ENCODE measurements around the gene C9orf78.

DNA sequence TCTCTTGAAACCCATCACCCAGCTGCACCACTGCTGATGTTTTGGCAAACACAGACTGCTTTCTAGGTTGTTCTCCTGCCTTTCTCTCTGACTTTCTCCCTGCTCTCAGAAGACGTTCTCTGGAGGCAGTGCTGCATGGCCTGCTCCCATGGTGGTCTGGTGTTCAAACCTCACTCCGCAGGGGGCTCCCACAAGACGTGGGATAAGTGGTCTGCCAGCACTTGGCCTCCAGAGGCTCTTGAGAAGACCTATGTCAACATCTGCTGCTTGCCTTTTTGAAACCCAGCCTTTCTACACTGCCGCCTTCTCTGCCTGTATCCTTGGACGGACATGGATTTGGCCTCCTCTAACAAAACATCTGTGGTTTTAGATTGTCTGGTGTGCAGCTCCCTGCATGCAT lies 16.7 kb upstream of the C9orf78 start:
- TF ChIP-seq POLR2AphosphoS5 (IDR thresholded peaks at IDR 0.05; ENCODE audit: low read depth) (no peak), JUNB (IDR thresholded peaks at IDR 0.05; ENCODE audit: unreplicated experiment) (no peak), EZH2phosphoT487 (IDR thresholded peaks at IDR 0.05; ENCODE audit: unreplicated experiment) (no peak), CREB1 (CRISPR knock-in tag; IDR thresholded peaks at IDR 0.05; ENCODE audit: low read depth) (no peak), EZH2 (IDR thresholded peaks at IDR 0.05; ENCODE audit: low read depth, unreplicated experiment) (no peak), NANOG (IDR thresholded peaks at IDR 0.05; ENCODE audit: borderline replicate concordance) (no peak)
- TF ChIP-seq, protein P1, sequence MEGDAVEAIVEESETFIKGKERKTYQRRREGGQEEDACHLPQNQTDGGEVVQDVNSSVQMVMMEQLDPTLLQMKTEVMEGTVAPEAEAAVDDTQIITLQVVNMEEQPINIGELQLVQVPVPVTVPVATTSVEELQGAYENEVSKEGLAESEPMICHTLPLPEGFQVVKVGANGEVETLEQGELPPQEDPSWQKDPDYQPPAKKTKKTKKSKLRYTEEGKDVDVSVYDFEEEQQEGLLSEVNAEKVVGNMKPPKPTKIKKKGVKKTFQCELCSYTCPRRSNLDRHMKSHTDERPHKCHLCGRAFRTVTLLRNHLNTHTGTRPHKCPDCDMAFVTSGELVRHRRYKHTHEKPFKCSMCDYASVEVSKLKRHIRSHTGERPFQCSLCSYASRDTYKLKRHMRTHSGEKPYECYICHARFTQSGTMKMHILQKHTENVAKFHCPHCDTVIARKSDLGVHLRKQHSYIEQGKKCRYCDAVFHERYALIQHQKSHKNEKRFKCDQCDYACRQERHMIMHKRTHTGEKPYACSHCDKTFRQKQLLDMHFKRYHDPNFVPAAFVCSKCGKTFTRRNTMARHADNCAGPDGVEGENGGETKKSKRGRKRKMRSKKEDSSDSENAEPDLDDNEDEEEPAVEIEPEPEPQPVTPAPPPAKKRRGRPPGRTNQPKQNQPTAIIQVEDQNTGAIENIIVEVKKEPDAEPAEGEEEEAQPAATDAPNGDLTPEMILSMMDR (conservative IDR thresholded peaks at IDR 0.05; ENCODE audit: low read depth in 2 of 2): no peak
- TF ChIP-seq, protein P2, sequence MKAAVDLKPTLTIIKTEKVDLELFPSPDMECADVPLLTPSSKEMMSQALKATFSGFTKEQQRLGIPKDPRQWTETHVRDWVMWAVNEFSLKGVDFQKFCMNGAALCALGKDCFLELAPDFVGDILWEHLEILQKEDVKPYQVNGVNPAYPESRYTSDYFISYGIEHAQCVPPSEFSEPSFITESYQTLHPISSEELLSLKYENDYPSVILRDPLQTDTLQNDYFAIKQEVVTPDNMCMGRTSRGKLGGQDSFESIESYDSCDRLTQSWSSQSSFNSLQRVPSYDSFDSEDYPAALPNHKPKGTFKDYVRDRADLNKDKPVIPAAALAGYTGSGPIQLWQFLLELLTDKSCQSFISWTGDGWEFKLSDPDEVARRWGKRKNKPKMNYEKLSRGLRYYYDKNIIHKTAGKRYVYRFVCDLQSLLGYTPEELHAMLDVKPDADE (IDR thresholded peaks at IDR 0.05): no peak
- TF ChIP-seq, protein P3, sequence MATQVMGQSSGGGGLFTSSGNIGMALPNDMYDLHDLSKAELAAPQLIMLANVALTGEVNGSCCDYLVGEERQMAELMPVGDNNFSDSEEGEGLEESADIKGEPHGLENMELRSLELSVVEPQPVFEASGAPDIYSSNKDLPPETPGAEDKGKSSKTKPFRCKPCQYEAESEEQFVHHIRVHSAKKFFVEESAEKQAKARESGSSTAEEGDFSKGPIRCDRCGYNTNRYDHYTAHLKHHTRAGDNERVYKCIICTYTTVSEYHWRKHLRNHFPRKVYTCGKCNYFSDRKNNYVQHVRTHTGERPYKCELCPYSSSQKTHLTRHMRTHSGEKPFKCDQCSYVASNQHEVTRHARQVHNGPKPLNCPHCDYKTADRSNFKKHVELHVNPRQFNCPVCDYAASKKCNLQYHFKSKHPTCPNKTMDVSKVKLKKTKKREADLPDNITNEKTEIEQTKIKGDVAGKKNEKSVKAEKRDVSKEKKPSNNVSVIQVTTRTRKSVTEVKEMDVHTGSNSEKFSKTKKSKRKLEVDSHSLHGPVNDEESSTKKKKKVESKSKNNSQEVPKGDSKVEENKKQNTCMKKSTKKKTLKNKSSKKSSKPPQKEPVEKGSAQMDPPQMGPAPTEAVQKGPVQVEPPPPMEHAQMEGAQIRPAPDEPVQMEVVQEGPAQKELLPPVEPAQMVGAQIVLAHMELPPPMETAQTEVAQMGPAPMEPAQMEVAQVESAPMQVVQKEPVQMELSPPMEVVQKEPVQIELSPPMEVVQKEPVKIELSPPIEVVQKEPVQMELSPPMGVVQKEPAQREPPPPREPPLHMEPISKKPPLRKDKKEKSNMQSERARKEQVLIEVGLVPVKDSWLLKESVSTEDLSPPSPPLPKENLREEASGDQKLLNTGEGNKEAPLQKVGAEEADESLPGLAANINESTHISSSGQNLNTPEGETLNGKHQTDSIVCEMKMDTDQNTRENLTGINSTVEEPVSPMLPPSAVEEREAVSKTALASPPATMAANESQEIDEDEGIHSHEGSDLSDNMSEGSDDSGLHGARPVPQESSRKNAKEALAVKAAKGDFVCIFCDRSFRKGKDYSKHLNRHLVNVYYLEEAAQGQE (IDR thresholded peaks at IDR 0.05; ENCODE audit: unreplicated experiment): no peak
- TF ChIP-seq, protein P4, sequence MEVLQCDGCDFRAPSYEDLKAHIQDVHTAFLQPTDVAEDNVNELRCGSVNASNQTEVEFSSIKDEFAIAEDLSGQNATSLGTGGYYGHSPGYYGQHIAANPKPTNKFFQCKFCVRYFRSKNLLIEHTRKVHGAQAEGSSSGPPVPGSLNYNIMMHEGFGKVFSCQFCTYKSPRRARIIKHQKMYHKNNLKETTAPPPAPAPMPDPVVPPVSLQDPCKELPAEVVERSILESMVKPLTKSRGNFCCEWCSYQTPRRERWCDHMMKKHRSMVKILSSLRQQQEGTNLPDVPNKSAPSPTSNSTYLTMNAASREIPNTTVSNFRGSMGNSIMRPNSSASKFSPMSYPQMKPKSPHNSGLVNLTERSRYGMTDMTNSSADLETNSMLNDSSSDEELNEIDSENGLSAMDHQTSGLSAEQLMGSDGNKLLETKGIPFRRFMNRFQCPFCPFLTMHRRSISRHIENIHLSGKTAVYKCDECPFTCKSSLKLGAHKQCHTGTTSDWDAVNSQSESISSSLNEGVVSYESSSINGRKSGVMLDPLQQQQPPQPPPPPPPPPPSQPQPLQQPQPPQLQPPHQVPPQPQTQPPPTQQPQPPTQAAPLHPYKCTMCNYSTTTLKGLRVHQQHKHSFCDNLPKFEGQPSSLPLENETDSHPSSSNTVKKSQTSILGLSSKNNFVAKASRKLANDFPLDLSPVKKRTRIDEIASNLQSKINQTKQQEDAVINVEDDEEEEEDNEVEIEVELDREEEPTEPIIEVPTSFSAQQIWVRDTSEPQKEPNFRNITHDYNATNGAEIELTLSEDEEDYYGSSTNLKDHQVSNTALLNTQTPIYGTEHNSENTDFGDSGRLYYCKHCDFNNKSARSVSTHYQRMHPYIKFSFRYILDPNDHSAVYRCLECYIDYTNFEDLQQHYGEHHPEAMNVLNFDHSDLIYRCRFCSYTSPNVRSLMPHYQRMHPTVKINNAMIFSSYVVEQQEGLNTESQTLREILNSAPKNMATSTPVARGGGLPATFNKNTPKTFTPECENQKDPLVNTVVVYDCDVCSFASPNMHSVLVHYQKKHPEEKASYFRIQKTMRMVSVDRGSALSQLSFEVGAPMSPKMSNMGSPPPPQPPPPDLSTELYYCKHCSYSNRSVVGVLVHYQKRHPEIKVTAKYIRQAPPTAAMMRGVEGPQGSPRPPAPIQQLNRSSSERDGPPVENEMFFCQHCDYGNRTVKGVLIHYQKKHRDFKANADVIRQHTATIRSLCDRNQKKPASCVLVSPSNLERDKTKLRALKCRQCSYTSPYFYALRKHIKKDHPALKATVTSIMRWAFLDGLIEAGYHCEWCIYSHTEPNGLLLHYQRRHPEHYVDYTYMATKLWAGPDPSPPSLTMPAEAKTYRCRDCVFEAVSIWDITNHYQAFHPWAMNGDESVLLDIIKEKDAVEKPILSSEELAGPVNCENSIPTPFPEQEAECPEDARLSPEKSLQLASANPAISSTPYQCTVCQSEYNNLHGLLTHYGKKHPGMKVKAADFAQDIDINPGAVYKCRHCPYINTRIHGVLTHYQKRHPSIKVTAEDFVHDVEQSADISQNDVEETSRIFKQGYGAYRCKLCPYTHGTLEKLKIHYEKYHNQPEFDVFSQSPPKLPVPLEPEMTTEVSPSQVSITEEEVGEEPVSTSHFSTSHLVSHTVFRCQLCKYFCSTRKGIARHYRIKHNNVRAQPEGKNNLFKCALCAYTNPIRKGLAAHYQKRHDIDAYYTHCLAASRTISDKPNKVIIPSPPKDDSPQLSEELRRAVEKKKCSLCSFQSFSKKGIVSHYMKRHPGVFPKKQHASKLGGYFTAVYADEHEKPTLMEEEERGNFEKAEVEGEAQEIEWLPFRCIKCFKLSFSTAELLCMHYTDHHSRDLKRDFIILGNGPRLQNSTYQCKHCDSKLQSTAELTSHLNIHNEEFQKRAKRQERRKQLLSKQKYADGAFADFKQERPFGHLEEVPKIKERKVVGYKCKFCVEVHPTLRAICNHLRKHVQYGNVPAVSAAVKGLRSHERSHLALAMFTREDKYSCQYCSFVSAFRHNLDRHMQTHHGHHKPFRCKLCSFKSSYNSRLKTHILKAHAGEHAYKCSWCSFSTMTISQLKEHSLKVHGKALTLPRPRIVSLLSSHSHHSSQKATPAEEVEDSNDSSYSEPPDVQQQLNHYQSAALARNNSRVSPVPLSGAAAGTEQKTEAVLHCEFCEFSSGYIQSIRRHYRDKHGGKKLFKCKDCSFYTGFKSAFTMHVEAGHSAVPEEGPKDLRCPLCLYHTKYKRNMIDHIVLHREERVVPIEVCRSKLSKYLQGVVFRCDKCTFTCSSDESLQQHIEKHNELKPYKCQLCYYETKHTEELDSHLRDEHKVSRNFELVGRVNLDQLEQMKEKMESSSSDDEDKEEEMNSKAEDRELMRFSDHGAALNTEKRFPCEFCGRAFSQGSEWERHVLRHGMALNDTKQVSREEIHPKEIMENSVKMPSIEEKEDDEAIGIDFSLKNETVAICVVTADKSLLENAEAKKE (CRISPR knock-in tag; IDR thresholded peaks at IDR 0.05): no peak
